ENCODE data around the gene SPATA31D4. TPM values are rescaled to one million over a fixed set of nuclear protein-coding genes. Genes with fewer than 3 reads are reported as not detected.
"Not testable (repeated sequence)": the region's sequence is repeated elsewhere in the genome, so short reads cannot be mapped to it uniquely, and the experiment has no call there.

SPATA31D4 gene
- polyA plus RNA-seq (2013, experiment 1 of 2; ENCODE audit: insufficient read length) = not detected
- polyA plus RNA-seq (2013, experiment 2 of 2; ENCODE audit: insufficient read length) = not detected

- DNase-seq = not testable (repeated sequence)
Measured at GRCh38 chr9:81928305-81928704, at the start of gene SPATA31D4. Gene SPATA31D4 (plus strand): TSS chr9:81928428. CDS start chr9:81928514, 86 bp downstream.

- DNase-seq = no peak
Measured at GRCh38 chr9:81878530-81878929, 49.7 kb upstream of the SPATA31D4 start.

GRCh38 chr9:81879501-81879916 lies 48.7 kb upstream of the SPATA31D4 start:
- DNase-seq = no peak

- no peak for DNase-seq
Measured at GRCh38 chr9:81885602-81886001, 42.6 kb upstream of the SPATA31D4 start.

- DNase-seq = no peak
Measured at GRCh38 chr9:81886665-81887064, 41.6 kb upstream of the SPATA31D4 start.

GRCh38 chr9:81890104-81890503 lies 38.1 kb upstream of the SPATA31D4 start:
- DNase-seq = no peak

- no peak for DNase-seq
Measured at GRCh38 chr9:81892440-81892839, 35.8 kb upstream of the SPATA31D4 start.

- DNase-seq = no peak
Measured at GRCh38 chr9:81893929-81894328, 34.3 kb upstream of the SPATA31D4 start.

- no peak for DNase-seq
Measured at GRCh38 chr9:81894891-81895290, 33.3 kb upstream of the SPATA31D4 start.

- DNase-seq = no peak
Measured at GRCh38 chr9:81896070-81896469, 32.2 kb upstream of the SPATA31D4 start.

GRCh38 chr9:81898851-81899250 lies 29.4 kb upstream of the SPATA31D4 start:
- peak; percentile 22 for DNase-seq

GRCh38 chr9:81902196-81902595 lies 26.0 kb upstream of the SPATA31D4 start:
- DNase-seq = no peak

GRCh38 chr9:81902626-81903025 lies 25.6 kb upstream of the SPATA31D4 start:
- DNase-seq = no peak

- peak; percentile 61 for DNase-seq
Measured at GRCh38 chr9:81906671-81907070, 21.6 kb upstream of the SPATA31D4 start.

GRCh38 chr9:81912135-81912534 lies 16.1 kb upstream of the SPATA31D4 start:
- no peak for DNase-seq

GRCh38 chr9:81915801-81916505 lies 12.3 kb upstream of the SPATA31D4 start:
- DNase-seq = no peak

GRCh38 chr9:81918507-81918906 lies 9.7 kb upstream of the SPATA31D4 start:
- not testable (repeated sequence) for DNase-seq

- not testable (repeated sequence) for DNase-seq
Measured at GRCh38 chr9:81930147-81930546, 1.9 kb downstream of the SPATA31D4 start.

- not testable (repeated sequence) for DNase-seq
Measured at GRCh38 chr9:81933547-81933946, 5.3 kb downstream of the SPATA31D4 start.

GRCh38 chr9:81943393-81943792 lies 15.2 kb downstream of the SPATA31D4 start, which contains the start of gene SPATA31D3:
Gene SPATA31D3 (plus strand): TSS chr9:81943500. CDS start chr9:81943586, 86 bp downstream.
- DNase-seq = not testable (repeated sequence)

GRCh38 chr9:81948650-81949049 lies 20.4 kb downstream of the SPATA31D4 start:
- not testable (repeated sequence) for DNase-seq

- no peak for DNase-seq
Measured at GRCh38 chr9:81953096-81953495, 24.9 kb downstream of the SPATA31D4 start.

GRCh38 chr9:81955625-81956024 lies 27.4 kb downstream of the SPATA31D4 start:
- no peak for DNase-seq

Data from fibroblast of skin of scalp (primary cell).